NCI-H2081 treated with DMSO at 0.1 percent for 48 hours (cell line): ENCODE measurements around the gene ARID3A.

Experiments
- DNase-seq: peaks from one replicate; lab custom pipeline; 2025; lab: John Stamatoyannopoulos, UW

Gene ARID3A

GRCh38 chr19:912181-913079, 13.4 kb upstream of the ARID3A start:
- no peak for DNase-seq

GRCh38 chr19:913080-913748, 12.6 kb upstream of the ARID3A start, which contains the start of gene R3HDM4:
Gene R3HDM4 (minus strand): TSS chr19:913219. CDS start chr19:913157, 62 bp downstream.
- DNase-seq, result no peak

- no peak for DNase-seq
These were observed 9.1 kb upstream of the ARID3A start for GRCh38 chr19:916645-917322.

- no peak for DNase-seq
These were observed 8.3 kb upstream of the ARID3A start, which contains the start of gene KISS1R for GRCh38 chr19:917323-918151. Gene KISS1R (plus strand): TSS chr19:917333. CDS start chr19:917503, 170 bp downstream.

GRCh38 chr19:918152-918437, 7.7 kb upstream of the ARID3A start:
- no peak for DNase-seq

GRCh38 chr19:918481-919198, 7.2 kb upstream of the ARID3A start:
- no peak for DNase-seq

DNA sequence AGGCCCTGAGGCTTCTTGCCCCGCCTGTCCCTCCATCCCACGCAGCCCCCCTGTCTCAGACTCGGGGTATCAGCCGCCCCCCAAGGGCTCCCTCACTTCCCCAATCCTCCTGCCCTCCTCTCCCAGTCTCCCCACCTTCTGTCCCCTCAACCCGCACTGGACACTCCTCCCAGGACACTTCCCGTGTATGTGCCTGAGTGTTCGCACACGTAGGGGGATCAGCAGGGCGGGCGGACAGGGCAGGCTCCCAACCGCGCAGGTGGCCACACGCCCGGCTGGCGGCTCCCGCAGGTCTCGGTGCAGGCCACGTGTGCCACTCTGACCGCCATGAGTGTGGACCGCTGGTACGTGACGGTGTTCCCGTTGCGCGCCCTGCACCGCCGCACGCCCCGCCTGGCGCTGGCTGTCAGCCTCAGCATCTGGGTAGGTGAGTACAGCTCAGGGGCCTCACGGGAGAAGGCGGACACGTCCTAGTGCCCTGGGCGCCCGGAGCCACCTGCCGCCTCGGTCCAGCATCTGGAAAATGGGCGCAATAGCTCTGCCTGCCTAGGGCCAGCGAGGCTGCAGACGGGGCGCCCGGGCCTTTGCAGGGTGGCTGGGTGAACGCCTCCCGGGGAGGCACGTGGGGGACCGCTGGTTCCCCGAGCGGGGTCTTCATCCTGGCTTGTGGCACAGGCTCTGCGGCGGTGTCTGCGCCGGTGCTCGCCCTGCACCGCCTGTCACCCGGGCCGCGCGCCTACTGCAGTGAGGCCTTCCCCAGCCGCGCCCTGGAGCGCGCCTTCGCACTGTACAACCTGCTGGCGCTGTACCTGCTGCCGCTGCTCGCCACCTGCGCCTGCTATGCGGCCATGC, 6.4 kb upstream of the ARID3A start:
- DNase-seq, result no peak

GRCh38 chr19:920051-920864, 5.6 kb upstream of the ARID3A start:
- DNase-seq, result no peak

GRCh38 chr19:924553-925086, 1.2 kb upstream of the ARID3A start:
- no peak for DNase-seq

DNA sequence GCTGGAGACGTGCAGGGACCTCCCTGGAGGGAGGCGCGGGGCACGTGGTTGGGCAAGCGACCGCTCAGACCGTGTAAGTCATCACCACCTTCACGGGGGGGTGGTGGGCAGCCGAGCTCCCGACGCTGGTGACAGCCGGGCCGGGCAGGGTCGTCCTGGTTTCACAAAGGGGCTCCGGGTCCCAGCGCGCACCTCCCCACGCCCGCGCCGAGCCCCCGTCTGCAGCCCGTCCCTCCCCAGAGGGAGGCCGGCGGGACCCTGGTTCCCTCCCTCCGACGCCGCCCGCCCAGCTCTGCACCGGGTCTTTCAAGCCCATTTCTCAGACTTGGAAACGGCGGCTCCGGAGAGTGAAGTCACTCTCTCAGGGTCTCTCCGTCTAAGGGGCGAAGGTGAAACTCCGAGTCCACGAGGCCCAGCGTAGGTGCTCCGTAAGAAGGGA, 729 bp upstream of the ARID3A start:
- DNase-seq, result no peak

DNA sequence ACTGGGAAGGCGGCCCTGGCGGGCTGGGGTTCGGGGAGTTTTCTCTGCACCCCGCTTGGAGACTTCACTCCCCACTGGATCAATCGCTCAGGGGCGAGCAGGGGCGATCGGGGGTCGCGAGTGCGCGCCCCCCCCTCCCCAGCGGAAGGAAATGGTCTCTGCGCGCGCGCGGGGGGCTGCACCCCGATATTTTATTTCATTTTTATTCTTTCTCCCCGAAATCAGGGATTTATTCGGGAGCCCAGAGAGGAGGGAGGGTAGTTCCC, 421 bp downstream of the ARID3A start:
- no peak for DNase-seq

- no peak for DNase-seq
These were observed 935 bp downstream of the ARID3A start for GRCh38 chr19:926589-927350.

DNA sequence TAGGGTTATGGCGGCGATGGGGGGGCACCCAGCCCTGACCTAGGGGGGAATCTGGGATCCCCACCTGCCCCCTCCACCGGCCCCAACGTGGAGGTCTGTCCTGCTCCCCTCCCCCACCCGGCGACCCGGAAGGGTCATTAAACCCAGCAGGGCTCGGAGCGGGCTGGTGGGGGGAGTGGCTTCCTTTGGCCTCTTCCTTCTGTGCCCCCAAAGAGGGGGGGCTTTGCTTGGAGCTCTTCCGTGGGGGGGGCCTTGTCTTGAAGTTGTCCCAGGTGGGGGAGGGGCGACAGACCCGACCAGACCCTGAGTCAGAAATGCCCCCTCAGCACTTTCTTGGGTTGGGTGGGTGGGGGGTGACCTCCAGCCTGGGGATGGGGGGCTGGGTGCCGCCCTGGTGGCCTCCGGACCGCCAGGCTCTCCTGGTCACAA, 1.5 kb downstream of the ARID3A start:
- no peak for DNase-seq

- DNase-seq, result no peak
These were observed 2.1 kb downstream of the ARID3A start for GRCh38 chr19:927780-928401.

GRCh38 chr19:928471-929202, 2.8 kb downstream of the ARID3A start:
- DNase-seq, result no peak

DNA sequence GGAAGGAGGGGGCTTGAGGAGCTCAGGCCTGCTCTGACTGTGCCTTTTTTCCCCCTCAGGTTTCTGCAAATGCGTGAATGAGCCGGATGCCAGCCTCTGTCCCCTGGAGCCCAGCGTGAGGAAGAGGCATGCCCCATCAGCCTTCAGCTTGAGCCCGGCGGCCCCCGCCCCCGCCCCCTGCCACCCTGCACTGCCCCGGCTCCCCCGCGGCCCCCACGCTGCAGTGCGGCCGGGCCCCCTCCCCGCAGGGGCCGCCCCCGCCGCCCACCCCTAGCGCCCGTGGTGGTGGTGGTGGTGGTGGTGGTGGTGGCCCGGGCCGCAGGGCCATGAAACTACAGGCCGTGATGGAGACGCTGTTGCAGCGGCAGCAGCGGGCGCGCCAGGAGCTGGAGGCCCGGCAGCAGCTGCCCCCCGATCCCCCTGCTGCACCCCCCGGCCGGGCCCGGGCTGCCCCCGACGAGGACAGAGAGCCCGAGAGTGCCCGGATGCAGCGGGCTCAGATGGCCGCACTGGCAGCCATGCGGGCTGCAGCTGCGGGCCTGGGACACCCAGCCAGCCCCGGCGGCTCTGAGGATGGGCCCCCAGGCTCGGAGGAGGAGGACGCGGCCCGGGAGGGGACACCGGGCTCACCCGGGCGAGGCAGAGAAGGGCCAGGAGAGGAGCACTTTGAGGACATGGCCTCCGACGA, 3.5 kb downstream of the ARID3A start:
- DNase-seq, result no peak

DNA sequence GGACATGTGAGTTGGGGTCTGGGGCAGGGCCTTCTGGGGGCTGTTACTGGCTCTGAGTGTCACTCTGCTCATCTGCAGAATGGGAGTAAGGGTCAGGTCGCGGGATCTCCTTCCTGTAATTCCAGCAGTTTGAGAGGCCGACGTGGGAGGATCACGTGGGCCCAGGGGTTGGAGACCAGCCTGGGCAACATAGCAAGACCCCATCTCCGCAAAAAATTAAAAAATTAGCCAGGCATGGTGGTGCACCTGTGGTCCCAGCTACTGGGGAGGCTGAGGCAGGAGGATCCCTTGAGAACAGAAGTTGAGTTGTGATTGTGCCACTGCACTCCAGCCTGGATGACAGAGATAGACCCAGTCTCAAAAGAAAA, 4.0 kb downstream of the ARID3A start:
- no peak for DNase-seq
